HepG2 (cell line): ENCODE data around the gene TMCC2. TPM values are rescaled to one million over a fixed set of nuclear protein-coding genes. Genes with fewer than 3 reads are reported as not detected.

Source experiments
- CHD4 ChIP-seq: fragments of 200-600 bp; sonication (generic); IDR thresholded peaks from 2 replicates; pipeline ENCODE4 v1.7.0; 2017; ENCODE audit warnings: mild to moderate bottlenecking, low read length, borderline replicate concordance
- ELF3 ChIP-seq: IDR thresholded peaks from 2 replicates; pipeline ENCODE4 v1.6.1; 2016; ENCODE audit warnings: missing genetic modification reagents, missing compliant biosample characterization
- FOXO1 ChIP-seq: sonication (generic); formaldehyde crosslinking; IDR thresholded peaks from 2 replicates; pipeline ENCODE4 v1.4.0; 2020; ENCODE audit warnings: missing genetic modification reagents
- ISL2 ChIP-seq: sonication (generic); formaldehyde crosslinking; IDR thresholded peaks from 2 replicates; pipeline ENCODE4 v1.5.0; 2020; ENCODE audit warnings: missing genetic modification reagents
- KDM5A ChIP-seq: fragments of 200-600 bp; sonication (generic); IDR thresholded peaks from 2 replicates; pipeline ENCODE4 v1.7.0; 2018; ENCODE audit warnings: antibody characterized with exemption, mild to moderate bottlenecking, low read length, borderline replicate concordance
- KMT2A ChIP-seq: sonication (generic); formaldehyde crosslinking; IDR thresholded peaks from 2 replicates; pipeline ENCODE4 v1.4.0; 2020; ENCODE audit warnings: missing genetic modification reagents
- MAFK ChIP-seq, 2 experiments: IDR thresholded peaks in 1 of 2; conservative IDR thresholded peaks in 1 of 2; 2 replicates each; pipeline ENCODE4 v1.6.1; 2011; ENCODE audit warnings: improper control_type of control experiment in 2 of 2, low read length in 2 of 2
- NR2F2 ChIP-seq: IDR thresholded peaks from 2 replicates; pipeline ENCODE4 v1.6.1; 2012; ENCODE audit warnings: low read depth, inconsistent platforms, borderline replicate concordance
- SALL2 ChIP-seq: sonication (generic); formaldehyde crosslinking; IDR thresholded peaks from 2 replicates; pipeline ENCODE4 v1.8.1; 2023; ENCODE audit warnings: mild to moderate bottlenecking, missing genetic modification reagents, inconsistent platforms
- TAF1 ChIP-seq: sonication (generic); formaldehyde crosslinking; IDR thresholded peaks from 2 replicates; pipeline ENCODE4 v1.4.0; 2020; ENCODE audit warnings: missing genetic modification reagents
- ZBTB3 ChIP-seq: sonication (generic); formaldehyde crosslinking; IDR thresholded peaks from 2 replicates; pipeline ENCODE4 v1.4.0; 2020; ENCODE audit warnings: low read depth, mild to moderate bottlenecking, moderate library complexity, missing genetic modification reagents, borderline replicate concordance
- ZFP1 ChIP-seq: IDR thresholded peaks from 2 replicates; pipeline ENCODE4 v1.6.1; 2016
- ZFP36L1 ChIP-seq: sonication (generic); formaldehyde crosslinking; IDR thresholded peaks from 2 replicates; pipeline ENCODE4 v1.8.0; 2022; ENCODE audit warnings: mild to moderate bottlenecking, missing genetic modification reagents, moderate library complexity
- ZNF335 ChIP-seq: sonication (generic); formaldehyde crosslinking; IDR thresholded peaks from 2 replicates; pipeline ENCODE4 v1.4.0; 2020; ENCODE audit warnings: missing genetic modification reagents
- ZNF468 ChIP-seq: sonication (generic); formaldehyde crosslinking; IDR thresholded peaks from 2 replicates; pipeline ENCODE4 v1.8.0; 2022; ENCODE audit warnings: mild to moderate bottlenecking, moderate library complexity, missing genetic modification reagents
- ZNF556 ChIP-seq: sonication (generic); formaldehyde crosslinking; IDR thresholded peaks from 2 replicates; pipeline ENCODE4 v1.4.0; 2020; ENCODE audit warnings: mild to moderate bottlenecking, missing genetic modification reagents, borderline replicate concordance
- ZNF616 ChIP-seq: sonication (generic); formaldehyde crosslinking; IDR thresholded peaks from 2 replicates; pipeline ENCODE4 v1.5.0; 2020; ENCODE audit warnings: low read depth, mild to moderate bottlenecking, missing genetic modification reagents
- ZNF7 ChIP-seq: IDR thresholded peaks from 2 replicates; pipeline ENCODE4 v1.6.1; 2016; ENCODE audit warnings: missing biosample characterization, missing genetic modification reagents
- ZNF713 ChIP-seq: sonication (generic); formaldehyde crosslinking; IDR thresholded peaks from 2 replicates; pipeline ENCODE4 v1.4.0; 2020; ENCODE audit warnings: mild to moderate bottlenecking, missing genetic modification reagents
- ZNF746 ChIP-seq: sonication (generic); formaldehyde crosslinking; IDR thresholded peaks from 2 replicates; pipeline ENCODE4 v1.8.0; 2022; ENCODE audit warnings: mild to moderate bottlenecking, missing genetic modification reagents
- polyA plus RNA-seq, 8 experiments: library from polyadenylated mRNA; depleted of rRNA in 3 of 8; stranded (reverse) in 7 of 8; unstranded in 1 of 8; fragments of >200 nt; fragmentation: Illumina TruSeq in 4 of 8; extraction: Trizol in 4 of 8; gene quantifications; 2 replicates each; pipeline versions ENCODE4 v1.2.1 to v1.2.3, GENCODE V29; 2011 to 2016; ENCODE audit warnings: low read depth in 4 of 8, missing spikeins in 1 of 8, mixed read lengths in 1 of 8; ENCODE audit not compliant: insufficient read depth in 1 of 8
- total RNA-seq, 5 experiments: library from RNA; depleted of rRNA; stranded (reverse); fragments of >200 nt; fragmentation: Illumina TruSeq; extraction: Trizol; gene quantifications; 2 replicates each; pipeline ENCODE4 v1.2.3, GENCODE V29; 2016; ENCODE audit warnings: low read depth in 1 of 5
- TF ChIP-seq, protein P1 (sequence below): sonication (generic); formaldehyde crosslinking; IDR thresholded peaks from 2 replicates; pipeline ENCODE4 v1.8.1; 2022; ENCODE audit warnings: mild to moderate bottlenecking, missing genetic modification reagents
- TF ChIP-seq, protein P2 (sequence below): sonication (generic); formaldehyde crosslinking; IDR thresholded peaks from 2 replicates; pipeline ENCODE4 v1.4.0; 2020; ENCODE audit warnings: mild to moderate bottlenecking, missing genetic modification reagents
- TF ChIP-seq, protein P3 (sequence below): sonication (generic); formaldehyde crosslinking; IDR thresholded peaks from 2 replicates; pipeline ENCODE4 v1.5.0; 2020; ENCODE audit warnings: mild to moderate bottlenecking, missing genetic modification reagents
- TF ChIP-seq, protein P4 (sequence below): sonication (generic); formaldehyde crosslinking; IDR thresholded peaks from 2 replicates; pipeline ENCODE4 v1.4.0; 2020; ENCODE audit warnings: missing genetic modification reagents, mild to moderate bottlenecking, borderline replicate concordance

TMCC2 gene
- total and polyA plus RNA-seq, 2 of the 13 experiments (the other 11 are each of a cell fraction or from before 2014, with no cell fraction given): 0.12 to 0.24 TPM

DNA sequence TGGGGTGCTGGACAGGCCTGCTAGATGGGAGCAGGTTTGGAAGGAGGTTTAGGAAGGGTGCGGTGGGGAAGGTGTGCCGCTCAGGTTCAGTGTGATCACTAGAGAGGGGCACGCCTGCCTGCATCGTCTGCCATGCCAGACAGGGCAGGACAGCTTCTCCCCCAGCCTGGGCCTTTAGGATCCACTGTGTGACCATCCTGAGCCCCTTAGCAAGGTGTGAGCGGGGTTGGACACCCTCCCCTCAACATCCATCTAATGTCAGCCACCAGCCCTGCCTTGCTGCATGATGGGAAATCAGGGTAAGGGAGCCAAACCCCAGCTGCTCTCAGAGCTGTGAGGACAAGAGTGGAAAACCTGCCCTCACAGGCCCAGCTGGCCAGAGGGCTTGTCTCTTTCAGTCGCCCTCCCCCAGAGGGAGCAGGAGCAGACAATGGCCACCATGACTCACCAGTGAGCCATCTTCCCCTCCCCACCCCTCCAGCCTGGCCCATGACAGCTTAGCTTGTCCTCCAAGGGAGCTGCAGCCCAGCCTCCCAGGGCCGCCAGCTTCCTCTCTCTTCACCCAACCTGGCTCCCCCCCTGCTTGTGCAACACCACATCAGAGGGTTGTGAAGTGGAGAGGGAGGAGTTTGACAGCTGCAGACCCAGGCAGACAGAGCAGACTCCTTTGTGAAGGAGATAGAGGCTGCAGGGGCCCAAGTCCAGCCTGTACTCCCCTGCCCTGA, 56.8 kb downstream of the TMCC2 start (continued):
- TF ChIP-seq ZBTB3 (CRISPR knock-in tag) (no peak), ISL2 (CRISPR knock-in tag) (peak; percentile 59; the same call in 1 of the 2 replicates), CHD4 (no peak), TAF1 (CRISPR knock-in tag) (no peak), ZNF335 (CRISPR knock-in tag) (peak; percentile 23; the same call in 1 of the 2 replicates), ZNF713 (no peak), ELF3 (CRISPR knock-in tag) (peak; percentile 75), KDM5A (no peak), ZFP1 (peak; percentile 74; the same call in 1 of the 2 replicates), ZNF616 (CRISPR knock-in tag) (no peak), KMT2A (no peak), ZNF7 (CRISPR knock-in tag) (no peak), ZNF556 (CRISPR knock-in tag) (0 out of 2 replicates have a peak, but pooled peaks have one; percentile 49), ZNF468 (no peak), ZFP36L1 (no peak), ZNF746 (CRISPR knock-in tag) (peak; percentile 81), MAFK (conservative IDR thresholded peaks at IDR 0.05 in 1 of 2, IDR thresholded peaks at IDR 0.05 in 1 of 2; ENCODE audit: low read length in 2 of 2) (no peak), NR2F2 (0 out of 2 replicates have a peak, but pooled peaks have one; percentile 26), SALL2 (peak; percentile 29; the same call in 1 of the 2 replicates), FOXO1 (CRISPR knock-in tag) (no peak; the same call in 1 of the 2 replicates)
- TF ChIP-seq, protein P1, sequence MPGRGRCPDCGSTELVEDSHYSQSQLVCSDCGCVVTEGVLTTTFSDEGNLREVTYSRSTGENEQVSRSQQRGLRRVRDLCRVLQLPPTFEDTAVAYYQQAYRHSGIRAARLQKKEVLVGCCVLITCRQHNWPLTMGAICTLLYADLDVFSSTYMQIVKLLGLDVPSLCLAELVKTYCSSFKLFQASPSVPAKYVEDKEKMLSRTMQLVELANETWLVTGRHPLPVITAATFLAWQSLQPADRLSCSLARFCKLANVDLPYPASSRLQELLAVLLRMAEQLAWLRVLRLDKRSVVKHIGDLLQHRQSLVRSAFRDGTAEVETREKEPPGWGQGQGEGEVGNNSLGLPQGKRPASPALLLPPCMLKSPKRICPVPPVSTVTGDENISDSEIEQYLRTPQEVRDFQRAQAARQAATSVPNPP (CRISPR knock-in tag): no peak
- TF ChIP-seq, protein P2, sequence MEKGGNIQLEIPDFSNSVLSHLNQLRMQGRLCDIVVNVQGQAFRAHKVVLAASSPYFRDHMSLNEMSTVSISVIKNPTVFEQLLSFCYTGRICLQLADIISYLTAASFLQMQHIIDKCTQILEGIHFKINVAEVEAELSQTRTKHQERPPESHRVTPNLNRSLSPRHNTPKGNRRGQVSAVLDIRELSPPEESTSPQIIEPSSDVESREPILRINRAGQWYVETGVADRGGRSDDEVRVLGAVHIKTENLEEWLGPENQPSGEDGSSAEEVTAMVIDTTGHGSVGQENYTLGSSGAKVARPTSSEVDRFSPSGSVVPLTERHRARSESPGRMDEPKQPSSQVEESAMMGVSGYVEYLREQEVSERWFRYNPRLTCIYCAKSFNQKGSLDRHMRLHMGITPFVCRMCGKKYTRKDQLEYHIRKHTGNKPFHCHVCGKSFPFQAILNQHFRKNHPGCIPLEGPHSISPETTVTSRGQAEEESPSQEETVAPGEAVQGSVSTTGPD (CRISPR knock-in tag): no peak
- TF ChIP-seq, protein P3, sequence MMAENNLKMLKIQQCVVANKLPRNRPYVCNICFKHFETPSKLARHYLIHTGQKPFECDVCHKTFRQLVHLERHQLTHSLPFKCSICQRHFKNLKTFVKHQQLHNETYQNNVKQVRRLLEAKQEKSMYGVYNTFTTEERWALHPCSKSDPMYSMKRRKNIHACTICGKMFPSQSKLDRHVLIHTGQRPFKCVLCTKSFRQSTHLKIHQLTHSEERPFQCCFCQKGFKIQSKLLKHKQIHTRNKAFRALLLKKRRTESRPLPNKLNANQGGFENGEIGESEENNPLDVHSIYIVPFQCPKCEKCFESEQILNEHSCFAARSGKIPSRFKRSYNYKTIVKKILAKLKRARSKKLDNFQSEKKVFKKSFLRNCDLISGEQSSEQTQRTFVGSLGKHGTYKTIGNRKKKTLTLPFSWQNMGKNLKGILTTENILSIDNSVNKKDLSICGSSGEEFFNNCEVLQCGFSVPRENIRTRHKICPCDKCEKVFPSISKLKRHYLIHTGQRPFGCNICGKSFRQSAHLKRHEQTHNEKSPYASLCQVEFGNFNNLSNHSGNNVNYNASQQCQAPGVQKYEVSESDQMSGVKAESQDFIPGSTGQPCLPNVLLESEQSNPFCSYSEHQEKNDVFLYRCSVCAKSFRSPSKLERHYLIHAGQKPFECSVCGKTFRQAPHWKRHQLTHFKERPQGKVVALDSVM (CRISPR knock-in tag): peak; percentile 80
- TF ChIP-seq, protein P4, sequence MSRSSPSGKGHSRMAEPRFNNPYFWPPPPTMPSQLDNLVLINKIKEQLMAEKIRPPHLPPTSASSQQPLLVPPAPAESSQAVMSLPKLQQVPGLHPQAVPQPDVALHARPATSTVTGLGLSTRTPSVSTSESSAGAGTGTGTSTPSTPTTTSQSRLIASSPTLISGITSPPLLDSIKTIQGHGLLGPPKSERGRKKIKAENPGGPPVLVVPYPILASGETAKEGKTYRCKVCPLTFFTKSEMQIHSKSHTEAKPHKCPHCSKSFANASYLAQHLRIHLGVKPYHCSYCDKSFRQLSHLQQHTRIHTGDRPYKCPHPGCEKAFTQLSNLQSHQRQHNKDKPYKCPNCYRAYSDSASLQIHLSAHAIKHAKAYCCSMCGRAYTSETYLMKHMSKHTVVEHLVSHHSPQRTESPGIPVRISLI (CRISPR knock-in tag): peak; percentile 60; the same call in 1 of the 2 replicates
